Measurements from ENCODE around the gene SLC22A23. TPM values are rescaled to one million over a fixed set of nuclear protein-coding genes. Genes with fewer than 3 reads are reported as not detected.

Gene SLC22A23
- total and polyA plus RNA-seq, 2 of the 4 experiments (the other 2 are of a cell fraction) = 0.72 to 1.6 TPM

DNA sequence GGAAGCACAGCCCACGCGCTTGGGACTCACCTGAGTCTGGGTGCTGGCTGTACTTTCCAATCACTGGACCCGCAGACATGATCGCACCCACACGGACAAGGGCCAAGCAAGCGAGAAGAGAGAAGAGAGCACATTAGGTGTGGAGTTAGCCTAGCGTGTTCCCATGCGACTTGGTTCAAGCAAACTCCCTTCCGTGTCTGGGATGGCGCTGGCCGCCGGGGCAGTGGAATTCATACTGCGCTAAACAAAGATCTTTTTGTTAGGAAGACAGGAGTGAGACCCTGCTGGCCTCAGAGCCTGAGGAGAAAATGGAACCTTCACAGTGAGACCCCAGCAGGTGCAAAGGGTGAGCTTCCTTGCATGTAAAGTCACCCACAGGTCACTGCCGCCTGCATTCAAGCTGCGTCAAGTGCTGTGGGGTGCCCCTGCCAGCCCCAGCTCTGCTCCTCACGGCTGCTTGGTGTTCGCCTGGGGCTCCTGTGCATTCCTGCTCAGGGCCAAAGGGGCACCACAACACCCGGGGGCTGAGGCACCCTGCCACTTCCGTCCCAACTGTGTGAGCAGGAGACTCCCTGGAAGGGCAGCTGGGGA is 171.7 kb downstream of the SLC22A23 start:
- CTCF ChIA-PET = interaction anchor here (1.6 kb wide), 1 partner anchor 25 kb away, joined by 3 read pairs; no protein-coding TSS in a partner anchor
- dilution Hi-C loops (cut with HindIII; ENCODE audit: low sequenced_read_pairs, unreplicated experiment) = no loop called here

More for the DNA sequence above, 171.7 kb downstream of the SLC22A23 start:
- intact Hi-C loops (cut with micrococcal nuclease) = no loop called here
- H3K4me3 ChIP-seq (ENCODE audit: insufficient read depth, low read depth, low read length) = no peak overlapping the region
- no peak overlapping the region for H2AK9ac ChIP-seq (replicated peaks; ENCODE audit: low read depth, low read length, poor library complexity)
- H3K4me1 ChIP-seq (ENCODE audit: control insufficient read depth, insufficient read depth, low read length) = peaks cover 18% of the 10 kb centered on the region
- in situ Hi-C loops (cut with MboI; ENCODE audit: low sequenced_read_pairs) = no loop called here
- H4K8ac ChIP-seq (ENCODE audit: low read depth in 2 of 2, low read length in 2 of 2) = no peak overlapping the region
- H4K5ac ChIP-seq (ENCODE audit: low read depth, low read length) = no peak overlapping the region
- no TSS peak for BruUV-seq (replicated peaks)
- H4K91ac ChIP-seq (ENCODE audit: insufficient read depth, low read depth, low read length) = no peak overlapping the region
- H3K27ac ChIP-seq (ENCODE audit: insufficient read depth, low read length) = no peak overlapping the region
- ATAC-seq (ENCODE audit: low read depth) (no peak), DNase-seq (no peak)
- H2BK120ac ChIP-seq (ENCODE audit: low read depth, low read length) = no peak overlapping the region
- no peak overlapping the region for H2BK20ac ChIP-seq (ENCODE audit: low read depth, low read length)
- TF ChIP-seq CEBPB (IDR thresholded peaks at IDR 0.05; ENCODE audit: low read depth, low read length) = no peak
- no peak for TF ChIP-seq RFX5 (IDR thresholded peaks at IDR 0.05; ENCODE audit: low read depth, low read length)
- no peak for TF ChIP-seq CHD1 (IDR thresholded peaks at IDR 0.05; ENCODE audit: low read depth, low read length)
- TF ChIP-seq FOS (IDR thresholded peaks at IDR 0.05; ENCODE audit: low read depth, low read length) = no peak
- TF ChIP-seq MAFK (IDR thresholded peaks at IDR 0.05; ENCODE audit: low read depth, low read length) = no peak
- TF ChIP-seq, protein P1, sequence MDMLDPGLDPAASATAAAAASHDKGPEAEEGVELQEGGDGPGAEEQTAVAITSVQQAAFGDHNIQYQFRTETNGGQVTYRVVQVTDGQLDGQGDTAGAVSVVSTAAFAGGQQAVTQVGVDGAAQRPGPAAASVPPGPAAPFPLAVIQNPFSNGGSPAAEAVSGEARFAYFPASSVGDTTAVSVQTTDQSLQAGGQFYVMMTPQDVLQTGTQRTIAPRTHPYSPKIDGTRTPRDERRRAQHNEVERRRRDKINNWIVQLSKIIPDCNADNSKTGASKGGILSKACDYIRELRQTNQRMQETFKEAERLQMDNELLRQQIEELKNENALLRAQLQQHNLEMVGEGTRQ (IDR thresholded peaks at IDR 0.05; ENCODE audit: low read depth, low read length) = no peak
- no peak for TF ChIP-seq BHLHE40 (IDR thresholded peaks at IDR 0.05; ENCODE audit: low read depth, low read length)
- TF ChIP-seq MXI1 (IDR thresholded peaks at IDR 0.05; ENCODE audit: borderline replicate concordance, low read depth, low read length) = no peak
- no peak for TF ChIP-seq NFE2L2 (IDR thresholded peaks at IDR 0.05; ENCODE audit: low read depth, low read length)
- no peak for TF ChIP-seq SMC3 (IDR thresholded peaks at IDR 0.05; ENCODE audit: low read depth, low read length)
- TF ChIP-seq, protein P2, sequence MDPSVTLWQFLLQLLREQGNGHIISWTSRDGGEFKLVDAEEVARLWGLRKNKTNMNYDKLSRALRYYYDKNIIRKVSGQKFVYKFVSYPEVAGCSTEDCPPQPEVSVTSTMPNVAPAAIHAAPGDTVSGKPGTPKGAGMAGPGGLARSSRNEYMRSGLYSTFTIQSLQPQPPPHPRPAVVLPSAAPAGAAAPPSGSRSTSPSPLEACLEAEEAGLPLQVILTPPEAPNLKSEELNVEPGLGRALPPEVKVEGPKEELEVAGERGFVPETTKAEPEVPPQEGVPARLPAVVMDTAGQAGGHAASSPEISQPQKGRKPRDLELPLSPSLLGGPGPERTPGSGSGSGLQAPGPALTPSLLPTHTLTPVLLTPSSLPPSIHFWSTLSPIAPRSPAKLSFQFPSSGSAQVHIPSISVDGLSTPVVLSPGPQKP (IDR thresholded peaks at IDR 0.05; ENCODE audit: borderline replicate concordance, low read depth, low read length) = no peak
- no peak for TF ChIP-seq RAD21 (IDR thresholded peaks at IDR 0.05; ENCODE audit: low read length)
- TF ChIP-seq RCOR1 (IDR thresholded peaks at IDR 0.05; ENCODE audit: insufficient replicate concordance, low read length) = no peak
- no peak for TF ChIP-seq POLR2A (IDR thresholded peaks at IDR 0.05; ENCODE audit: low read depth, low read length)
- TF ChIP-seq, protein P3, sequence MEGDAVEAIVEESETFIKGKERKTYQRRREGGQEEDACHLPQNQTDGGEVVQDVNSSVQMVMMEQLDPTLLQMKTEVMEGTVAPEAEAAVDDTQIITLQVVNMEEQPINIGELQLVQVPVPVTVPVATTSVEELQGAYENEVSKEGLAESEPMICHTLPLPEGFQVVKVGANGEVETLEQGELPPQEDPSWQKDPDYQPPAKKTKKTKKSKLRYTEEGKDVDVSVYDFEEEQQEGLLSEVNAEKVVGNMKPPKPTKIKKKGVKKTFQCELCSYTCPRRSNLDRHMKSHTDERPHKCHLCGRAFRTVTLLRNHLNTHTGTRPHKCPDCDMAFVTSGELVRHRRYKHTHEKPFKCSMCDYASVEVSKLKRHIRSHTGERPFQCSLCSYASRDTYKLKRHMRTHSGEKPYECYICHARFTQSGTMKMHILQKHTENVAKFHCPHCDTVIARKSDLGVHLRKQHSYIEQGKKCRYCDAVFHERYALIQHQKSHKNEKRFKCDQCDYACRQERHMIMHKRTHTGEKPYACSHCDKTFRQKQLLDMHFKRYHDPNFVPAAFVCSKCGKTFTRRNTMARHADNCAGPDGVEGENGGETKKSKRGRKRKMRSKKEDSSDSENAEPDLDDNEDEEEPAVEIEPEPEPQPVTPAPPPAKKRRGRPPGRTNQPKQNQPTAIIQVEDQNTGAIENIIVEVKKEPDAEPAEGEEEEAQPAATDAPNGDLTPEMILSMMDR (conservative IDR thresholded peaks at IDR 0.05; ENCODE audit: low read depth, low read length) = no peak
- TF ChIP-seq MAZ (IDR thresholded peaks at IDR 0.05; ENCODE audit: borderline replicate concordance, low read depth, low read length) = no peak
- H4K20me1 ChIP-seq (ENCODE audit: insufficient read depth, low read length) = peaks cover 20% of the 10 kb centered on the region
- H3K56ac ChIP-seq (ENCODE audit: extremely low read depth, insufficient read depth, low read length) = no peak overlapping the region
- H3K9me3 ChIP-seq (ENCODE audit: control insufficient read depth, insufficient read depth, low read length) = no peaks in the 10 kb centered on the region
- no peak overlapping the region for H3K4me2 ChIP-seq (ENCODE audit: low read depth, low read length)
- no peak overlapping the region for H2AK5ac ChIP-seq (ENCODE audit: low read depth, low read length)
- H2BK5ac ChIP-seq (ENCODE audit: low read depth, low read length, poor library complexity, severe bottlenecking) = no peak overlapping the region
- H3K27me3 ChIP-seq (ENCODE audit: control insufficient read depth, insufficient read depth, low read length) = no peaks in the 10 kb centered on the region; the same call in 1 of the 2 replicates
- H3K18ac ChIP-seq (ENCODE audit: low read depth, low read length) = no peak overlapping the region
- no peaks in the 10 kb centered on the region for H3K79me1 ChIP-seq (ENCODE audit: low read depth in 1 of 2, low read length in 2 of 2)
- peaks cover 7% of the 10 kb centered on the region; the same call in 1 of the 2 replicates for H3K9me1 ChIP-seq (ENCODE audit: insufficient read depth, low read length)
- no peak overlapping the region for H3K23ac ChIP-seq (ENCODE audit: low read depth, low read length)
- no peak overlapping the region for H3K14ac ChIP-seq (replicated peaks; ENCODE audit: low read depth, low read length)
- no peaks in the 10 kb centered on the region for H3K36me3 ChIP-seq (ENCODE audit: control insufficient read depth, insufficient read depth, low read length)
- no peak overlapping the region for H2AFZ ChIP-seq (replicated peaks; ENCODE audit: low read length, poor library complexity)
- H3K4ac ChIP-seq (ENCODE audit: low read depth, low read length) = no peak overlapping the region
- 93% methylated on average over 12 of the region's 19 CpGs; no CpG with 5 or more reads in 1 of the 2 experiments for WGBS, 2 experiments (ENCODE audit: extremely low coverage in 2 of 2, insufficient read length in 1 of 2)
- no peak overlapping the region for H3K9ac ChIP-seq (ENCODE audit: low read depth, low read length)
- H2BK15ac ChIP-seq (ENCODE audit: low read depth, low read length) = no peak overlapping the region
- POLR2A ChIA-PET (ENCODE audit: unreplicated experiment) = no interaction called here
